Measurements from ENCODE around the gene ENKD1. TPM values are rescaled to one million over a fixed set of nuclear protein-coding genes. Genes with fewer than 3 reads are reported as not detected.

The ENKD1 gene
- polyA plus RNA-seq, 2 of the 4 experiments (the other 2 are of a cell fraction) = 4.0 to 12.2 TPM

- TF ChIP-seq CBX8 (IDR thresholded peaks at IDR 0.05) (no peak), FOXS1 (CRISPR knock-in tag; IDR thresholded peaks at IDR 0.05) (no peak), CEBPB (IDR thresholded peaks at IDR 0.05) (no peak), MAFK (IDR thresholded peaks at IDR 0.05; ENCODE audit: partially characterized antibody) (no peak), REST (IDR thresholded peaks at IDR 0.05) (no peak), ZC3H11A (IDR thresholded peaks at IDR 0.05) (no peak), POLR2A (IDR thresholded peaks at IDR 0.05; ENCODE audit: low read length) (peak; percentile 75), POLR2AphosphoS2 (conservative IDR thresholded peaks at IDR 0.05; ENCODE audit: low read length) (no peak), JUNB (IDR thresholded peaks at IDR 0.05) (no peak), FOSB (CRISPR knock-in tag; IDR thresholded peaks at IDR 0.05) (no peak), JUN (IDR thresholded peaks at IDR 0.05) (peak in 1 of 2 experiments; percentile 60; a peak in 3 of 5 replicates), BCL3 (IDR thresholded peaks at IDR 0.05) (peak; percentile 82; the same call in 1 of the 3 replicates), EHF (CRISPR knock-in tag; IDR thresholded peaks at IDR 0.05) (no peak), EHMT2 (IDR thresholded peaks at IDR 0.05; ENCODE audit: low read depth) (no peak), E2F6 (IDR thresholded peaks at IDR 0.05; ENCODE audit: borderline replicate concordance, low read depth) (peak; percentile 71; the same call in 1 of the 2 replicates), ESRRA (IDR thresholded peaks at IDR 0.05; ENCODE audit: borderline replicate concordance, low read length) (no peak), PHF8 (IDR thresholded peaks at IDR 0.05; ENCODE audit: borderline replicate concordance, low read depth) (peak; percentile 83), NFE2L2 (conservative IDR thresholded peaks at IDR 0.05; ENCODE audit: low read length) (no peak), HMGXB4 (CRISPR knock-in tag; IDR thresholded peaks at IDR 0.05; ENCODE audit: borderline replicate concordance) (no peak), PBX3 (IDR thresholded peaks at IDR 0.05) (no peak), KDM5A (IDR thresholded peaks at IDR 0.05) (no peak; the same call in 1 of the 2 replicates), GATA3 (IDR thresholded peaks at IDR 0.05; ENCODE audit: borderline replicate concordance) (no peak), MYC (IDR thresholded peaks at IDR 0.05; ENCODE audit: borderline replicate concordance, low read length) (no peak; the same call in 1 of the 2 replicates), NR3C1 (IDR thresholded peaks at IDR 0.05) (no peak), ZSCAN20 (CRISPR knock-in tag; IDR thresholded peaks at IDR 0.05) (no peak), BHLHE40 (IDR thresholded peaks at IDR 0.05; ENCODE audit: low read depth, low read length) (no peak), HOXB13 (CRISPR knock-in tag; IDR thresholded peaks at IDR 0.05; ENCODE audit: low read depth) (no peak), RNF2 (IDR thresholded peaks at IDR 0.05; ENCODE audit: borderline replicate concordance, low read depth) (0 out of 2 replicates have a peak, but pooled peaks have one; percentile 66), SMC3 (IDR thresholded peaks at IDR 0.05) (no peak)
These were observed 6.6 kb downstream of the ENKD1 start, which contains the start of gene ACD (continued) for GRCh38 chr16:67659675-67660563.
